Endothelial cell of umbilical vein (primary cell): ENCODE data around the gene ZCRB1. TPM values are rescaled to one million over a fixed set of nuclear protein-coding genes. Genes with fewer than 3 reads are reported as not detected.

Experiments used
- Bru-seq: library from RNA; stranded (reverse); fragments of 400-500 nt; gene quantifications from one replicate; lab custom pipeline; 2021; lab: Mats Ljungman, UMichigan
- BruChase-seq, 2 experiments: library from RNA; stranded (reverse); fragments of 400-500 nt; gene quantifications; one replicate each; lab custom pipeline; 2021; lab: Mats Ljungman, UMichigan
- BruUV-seq: library from RNA; stranded (reverse); fragments of 400-500 nt; replicated peaks from 2 replicates; lab custom pipeline; 2021; lab: Mats Ljungman, UMichigan
- CTCF ChIA-PET: fragments of 300-600, 350-600 bp; sonication (Branson Sonifier 250); formaldehyde crosslinking; loops from one replicate; lab custom pipeline; 2021; ENCODE audit warnings: antibody characterized with exemption, inconsistent platforms; lab: Charles Lee
- POLR2A ChIA-PET: fragments of 300-600, 350-600 bp; sonication (Branson Sonifier 250); formaldehyde crosslinking; loops from one replicate; lab custom pipeline; 2021; ENCODE audit warnings: antibody characterized with exemption, inconsistent platforms; lab: Charles Lee
- DNase-seq: peaks from one replicate; pipeline ENCODE4 v3.0.0-alpha.2; 2011; ENCODE audit warnings: low read depth, low spot score
- FAIRE-seq: peaks from 2 replicates; lab custom pipeline; 2011; peaks lifted over from hg19 to GRCh38; lab: Jason Lieb, UNC
- H2AFZ ChIP-seq: 2 replicates; pipeline ENCODE4 v1.6.0; 2012; ENCODE audit warnings: low read depth, low read length, control low read depth, inconsistent platforms
- H3K27ac ChIP-seq: 2 replicates; pipeline ENCODE4 v1.5.1; 2011; ENCODE audit warnings: low read depth, mild to moderate bottlenecking, control low read depth, low read length, moderate library complexity; ENCODE audit not compliant: insufficient read depth
- H3K27me3 ChIP-seq, 2 experiments: 2 replicates each; pipeline versions ENCODE4 v1.6.0 to v1.6.1; 2011; ENCODE audit warnings: low read length in 2 of 2, mixed read lengths in 1 of 2; ENCODE audit not compliant: control insufficient read depth in 2 of 2, insufficient read depth in 2 of 2
- H3K36me3 ChIP-seq, 2 experiments: 2 replicates in 1 of 2; 3 replicates in 1 of 2; pipeline ENCODE4 v1.5.1; 2011; ENCODE audit warnings: low read length in 2 of 2, mild to moderate bottlenecking in 1 of 2, moderate library complexity in 1 of 2; ENCODE audit not compliant: control insufficient read depth in 2 of 2, insufficient read depth in 2 of 2; ENCODE audit errors: extremely low read depth in 1 of 2
- H3K4me1 ChIP-seq: 3 replicates; pipeline ENCODE4 v1.5.1; 2011; ENCODE audit warnings: mild to moderate bottlenecking, low read length; ENCODE audit not compliant: control insufficient read depth, insufficient read depth; ENCODE audit errors: extremely low read depth
- H3K4me2 ChIP-seq: 2 replicates; pipeline ENCODE4 v1.6.1; 2011; ENCODE audit warnings: low read length, control low read depth, mixed read lengths; ENCODE audit not compliant: insufficient read depth
- H3K4me3 ChIP-seq, 3 experiments: fragments of 200-600 bp in 1 of 3; sonication (generic), shearing (Covaris generic) in 1 of 3; replicated peaks in 1 of 3; 2 replicates each; pipeline ENCODE4 v1.5.1; 2011 to 2016; ENCODE audit warnings: control low read depth in 3 of 3, low read length in 3 of 3, mild to moderate bottlenecking in 2 of 3, inconsistent platforms in 1 of 3, low read depth in 1 of 3, moderate library complexity in 1 of 3; ENCODE audit not compliant: insufficient read depth in 1 of 3
- H3K79me2 ChIP-seq: 2 replicates; pipeline ENCODE4 v1.6.0; 2012; ENCODE audit warnings: low read length, inconsistent platforms; ENCODE audit not compliant: control insufficient read depth, insufficient read depth
- H3K9ac ChIP-seq: replicated peaks from 2 replicates; pipeline ENCODE3; 2011; ENCODE audit warnings: low read length, control low read depth; ENCODE audit not compliant: insufficient read depth; ENCODE audit errors: extremely low read depth
- H3K9me1 ChIP-seq: replicated peaks from 3 replicates; pipeline ENCODE4 v1.6.0; 2011; ENCODE audit warnings: mild to moderate bottlenecking, low read length; ENCODE audit not compliant: control insufficient read depth, insufficient read depth; ENCODE audit errors: extremely low read depth
- H3K9me3 ChIP-seq: replicated peaks from 2 replicates; pipeline ENCODE4 v1.5.1; 2012; ENCODE audit warnings: low read length, inconsistent platforms; ENCODE audit not compliant: control insufficient read depth, insufficient read depth
- H4K20me1 ChIP-seq: replicated peaks from 2 replicates; pipeline ENCODE3; 2011; ENCODE audit warnings: mild to moderate bottlenecking, low read length; ENCODE audit not compliant: control insufficient read depth, insufficient read depth; ENCODE audit errors: extremely low read depth
- EZH2 ChIP-seq: IDR thresholded peaks from 2 replicates; pipeline ENCODE4 v1.6.1; 2012; ENCODE audit warnings: borderline replicate concordance, low read depth, mild to moderate bottlenecking, moderate library complexity, low read length, inconsistent platforms; ENCODE audit not compliant: severe bottlenecking
- FOS ChIP-seq: IDR thresholded peaks from 2 replicates; pipeline ENCODE4 v1.6.1; 2011; ENCODE audit warnings: mild to moderate bottlenecking, low read length, moderate library complexity, borderline replicate concordance; ENCODE audit not compliant: insufficient read depth
- GATA2 ChIP-seq: IDR thresholded peaks from 2 replicates; pipeline ENCODE4 v1.7.0; 2011; ENCODE audit warnings: low read depth, mild to moderate bottlenecking, moderate library complexity, mixed read lengths, low read length; ENCODE audit not compliant: insufficient read length, insufficient read depth
- JUN ChIP-seq: IDR thresholded peaks from 2 replicates; pipeline ENCODE4 v1.6.1; 2011; ENCODE audit warnings: borderline replicate concordance, low read depth; ENCODE audit not compliant: insufficient read length, insufficient read depth
- MYC ChIP-seq: IDR thresholded peaks from one replicate; pipeline ENCODE4 v1.6.1; 2011; ENCODE audit warnings: mild to moderate bottlenecking, low read depth, low read length
- POLR2A ChIP-seq: IDR thresholded peaks from 2 replicates; pipeline ENCODE4 v1.6.1; 2012; ENCODE audit warnings: low read depth, mild to moderate bottlenecking, control low read depth, low read length
- POLR2AphosphoS5 ChIP-seq: IDR thresholded peaks from 2 replicates; pipeline ENCODE4 v1.6.1; 2012; ENCODE audit warnings: low read depth, mild to moderate bottlenecking, control low read depth, low read length, moderate library complexity; ENCODE audit not compliant: insufficient read depth
- dilution Hi-C: fragments of 300-500 bp; cut with MboI; formaldehyde crosslinking; loops from one replicate; pipeline ENCODE4 v1.15.0; 2019; ENCODE audit warnings: low sequenced_read_pairs; ENCODE audit not compliant: extremely low pct_ligation_motif_present
- intact Hi-C: fragments of 100-400 bp; cut with micrococcal nuclease; formaldehyde crosslinking; loops from one replicate; pipeline ENCODE4 v1.10.0; 2022
- long read RNA-seq: library from polyadenylated mRNA; stranded (forward); transcript quantifications from one replicate; pipeline ENCODE4 v2.0.0, GENCODE V29; 2021
- polyA minus RNA-seq, 3 experiments: library from RNA; depleted of rRNA, polyadenylated mRNA; stranded (reverse); fragments of >200 nt; gene quantifications; 1 replicate in 1 of 3; 2 replicates in 2 of 3; pipeline ENCODE4 v1.2.3, GENCODE V29; 2011
- polyA plus RNA-seq, 4 experiments: library from polyadenylated mRNA; depleted of rRNA in 3 of 4; stranded (reverse) in 3 of 4; unstranded in 1 of 4; fragments of >200 nt; gene quantifications; 2 replicates each; pipeline versions ENCODE4 v1.2.1 to v1.2.3, GENCODE V29; 2011 to 2012; ENCODE audit warnings: missing spikeins in 1 of 4
- total RNA-seq: library from RNA; stranded (reverse); gene quantifications from 2 replicates; pipeline ENCODE4 v1.2.3, GENCODE V29; 2021
- TF ChIP-seq, protein P1 (sequence below), 2 donors: IDR thresholded peaks; 1 replicate in 1 of 2; 2 replicates in 1 of 2; pipeline ENCODE4 v1.5.1; 2011; ENCODE audit warnings: low read length in 2 of 2, mild to moderate bottlenecking in 2 of 2, moderate library complexity in 2 of 2, control low read depth in 1 of 2, inconsistent platforms in 1 of 2, low read depth in 1 of 2; ENCODE audit not compliant: insufficient read depth in 1 of 2; ENCODE audit errors: extremely low read depth in 1 of 2
- TF ChIP-seq, protein P2 (sequence below): IDR thresholded peaks from 2 replicates; pipeline ENCODE4 v1.6.1; 2011; ENCODE audit not compliant: insufficient read depth, insufficient read length

The ZCRB1 gene
- total RNA-seq (52.9 and 55.3 TPM in 2 replicates), polyA plus RNA-seq (10.9 and 13.2 TPM in 2 replicates), polyA minus RNA-seq (16.4 and 31.5 TPM in 2 replicates), Bru-seq, nascent RNA (percentile 71 among the genes with signal in this experiment), BruChase-seq, experiment 1, labeled RNA remaining after a 6-hour chase (percentile 84 among the genes with signal in this experiment), BruChase-seq, experiment 2, labeled RNA remaining after a 2-hour chase (percentile 70 among the genes with signal in this experiment)
- 19.2 and 21.4 TPM in 2 replicates for polyA plus RNA-seq (2011; cell fraction: cytosol; rRNA removed)
- 11.3 and 13.3 TPM in 2 replicates for polyA plus RNA-seq (2011; cell fraction: nucleus; rRNA removed)
- 52.0 and 62.2 TPM in 2 replicates for polyA plus RNA-seq (2012)
- 30.8 TPM for polyA minus RNA-seq (2011; cell fraction: cytosol; rRNA and poly(A)+ RNA removed)
- 3.8 and 10.6 TPM in 2 replicates for polyA minus RNA-seq (2011; cell fraction: nucleus; rRNA and poly(A)+ RNA removed)
- long read RNA-seq, transcript ZCRB1-201 (8 exons, 1,827 nt) = major isoform, 145 of 171 reads
- long read RNA-seq, partial matches to known transcripts = 22 of 171 reads
- long read RNA-seq, other reads (novel, unspliced or antisense) = 4 of 171 reads

DNA sequence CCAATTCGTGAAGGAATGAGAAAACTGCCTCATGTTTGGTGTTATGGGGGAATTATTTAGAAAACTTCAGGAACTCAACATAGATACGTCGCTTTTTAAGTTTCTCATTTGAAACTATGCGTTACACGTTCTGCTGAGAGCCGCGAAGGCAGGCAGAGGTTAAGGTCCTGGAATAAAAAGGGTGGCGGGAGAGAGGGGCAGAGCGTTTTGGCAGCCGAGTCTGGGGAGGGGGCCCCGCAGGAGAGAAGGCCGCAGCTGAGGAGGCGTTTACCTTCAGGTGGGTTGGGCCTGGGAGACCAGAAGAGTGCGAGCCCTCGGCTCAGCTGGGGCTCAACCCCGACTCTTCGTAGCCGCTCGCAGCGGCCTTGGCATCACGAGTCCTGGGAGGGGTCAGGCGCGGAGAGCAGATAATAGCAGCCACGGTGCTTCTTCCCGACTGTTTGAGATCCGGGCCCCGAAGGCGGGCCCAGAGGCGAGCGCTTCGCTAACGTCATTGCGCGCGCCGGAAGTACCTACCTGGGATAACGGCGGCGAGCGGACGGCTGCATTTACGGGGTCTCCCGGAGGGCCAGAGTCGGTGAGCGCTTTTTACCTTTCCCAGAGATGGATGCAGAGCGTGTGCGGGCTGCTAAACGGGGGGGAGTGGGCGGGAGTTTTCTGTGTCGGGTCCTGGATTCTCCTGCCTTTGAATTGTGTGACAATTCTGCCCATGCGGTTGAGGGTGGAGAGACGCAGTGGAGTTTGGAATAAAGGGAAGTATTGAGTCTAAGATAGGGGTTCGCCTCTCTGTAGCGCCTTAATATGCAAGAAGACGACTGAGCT, at the start of gene ZCRB1, which contains the start of gene PPHLN1:
TSS of gene ZCRB1 (minus strand) at position 442 of the 822 bp plus-strand sequence. CDS start 1,992 bp downstream, outside the sequence.
TSS of gene PPHLN1 (plus strand) at position 515 of the 822 bp plus-strand sequence. CDS start 9,736 bp downstream, outside the sequence.
- Histone ChIP-seq H3K36me3 (no peaks in the 10 kb centered on the region), H3K27ac (peak within 1 kb of the TSS; percentile 58), H3K9ac (peak within 1 kb of the TSS; percentile 85), H3K9me1 (no peaks in the 10 kb centered on the region), H3K27me3 (no peaks in the 10 kb centered on the region), H3K4me3 (peak within 1 kb of the TSS; percentile 64 to 97 (median 90)), H3K9me3 (no peaks in the 10 kb centered on the region), H4K20me1 (no peaks in the 10 kb centered on the region), H3K79me2 (peaks cover 49% of the 10 kb centered on the region), H3K4me1 (peaks cover 21% of the 10 kb centered on the region), H3K4me2 (peak within 1 kb of the TSS; percentile 96), H2AFZ (peak within 1 kb of the TSS; percentile 90)
- intact Hi-C loops (loop anchor here (2.0 to 10.0 kb wide), 2 partner anchors 87 to 301 kb away; partner anchors contain the start of gene YAF2), dilution Hi-C loops (no loop called here)
- peak; percentile 69 for DNase-seq
- BruUV-seq = TSS peak; percentile 76
- TF ChIP-seq MYC = no peak
- peak; percentile 82 for TF ChIP-seq POLR2AphosphoS5
- TF ChIP-seq JUN = no peak
- TF ChIP-seq GATA2 = no peak
- peak; percentile 85 for TF ChIP-seq POLR2A
- TF ChIP-seq, protein P1, sequence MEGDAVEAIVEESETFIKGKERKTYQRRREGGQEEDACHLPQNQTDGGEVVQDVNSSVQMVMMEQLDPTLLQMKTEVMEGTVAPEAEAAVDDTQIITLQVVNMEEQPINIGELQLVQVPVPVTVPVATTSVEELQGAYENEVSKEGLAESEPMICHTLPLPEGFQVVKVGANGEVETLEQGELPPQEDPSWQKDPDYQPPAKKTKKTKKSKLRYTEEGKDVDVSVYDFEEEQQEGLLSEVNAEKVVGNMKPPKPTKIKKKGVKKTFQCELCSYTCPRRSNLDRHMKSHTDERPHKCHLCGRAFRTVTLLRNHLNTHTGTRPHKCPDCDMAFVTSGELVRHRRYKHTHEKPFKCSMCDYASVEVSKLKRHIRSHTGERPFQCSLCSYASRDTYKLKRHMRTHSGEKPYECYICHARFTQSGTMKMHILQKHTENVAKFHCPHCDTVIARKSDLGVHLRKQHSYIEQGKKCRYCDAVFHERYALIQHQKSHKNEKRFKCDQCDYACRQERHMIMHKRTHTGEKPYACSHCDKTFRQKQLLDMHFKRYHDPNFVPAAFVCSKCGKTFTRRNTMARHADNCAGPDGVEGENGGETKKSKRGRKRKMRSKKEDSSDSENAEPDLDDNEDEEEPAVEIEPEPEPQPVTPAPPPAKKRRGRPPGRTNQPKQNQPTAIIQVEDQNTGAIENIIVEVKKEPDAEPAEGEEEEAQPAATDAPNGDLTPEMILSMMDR (IDR thresholded peaks at IDR 0.05; ENCODE audit: extremely low read depth in 1 of 2, insufficient read depth in 1 of 2, low read depth in 1 of 2, low read length in 2 of 2) = no peak
- no peak for TF ChIP-seq FOS
- TF ChIP-seq, protein P2, sequence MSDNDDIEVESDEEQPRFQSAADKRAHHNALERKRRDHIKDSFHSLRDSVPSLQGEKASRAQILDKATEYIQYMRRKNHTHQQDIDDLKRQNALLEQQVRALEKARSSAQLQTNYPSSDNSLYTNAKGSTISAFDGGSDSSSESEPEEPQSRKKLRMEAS = no peak
- no peak for TF ChIP-seq EZH2
- ChIA-PET POLR2A (no interaction called here), CTCF (interaction anchor here (0.7 kb wide), 1 partner anchor 956 kb away, joined by 3 read pairs; no protein-coding TSS in a partner anchor)
- FAIRE-seq = peak; percentile 78
